C4-2B (cell line): ENCODE data around the gene PRSS1.
"Not testable (repeated sequence)": the region's sequence is repeated elsewhere in the genome, so short reads cannot be mapped to it uniquely, and the experiment has no call there.

Source experiments
- ZFX ChIP-seq: fragments of 450-650 bp; IDR thresholded peaks from 2 replicates; pipeline ENCODE4 v1.6.1; 2017
- TF ChIP-seq, protein P1 (sequence below): fragments of 450-650 bp; conservative IDR thresholded peaks from 2 replicates; pipeline ENCODE4 v1.5.1; 2017; ENCODE audit warnings: mild to moderate bottlenecking

DNA sequence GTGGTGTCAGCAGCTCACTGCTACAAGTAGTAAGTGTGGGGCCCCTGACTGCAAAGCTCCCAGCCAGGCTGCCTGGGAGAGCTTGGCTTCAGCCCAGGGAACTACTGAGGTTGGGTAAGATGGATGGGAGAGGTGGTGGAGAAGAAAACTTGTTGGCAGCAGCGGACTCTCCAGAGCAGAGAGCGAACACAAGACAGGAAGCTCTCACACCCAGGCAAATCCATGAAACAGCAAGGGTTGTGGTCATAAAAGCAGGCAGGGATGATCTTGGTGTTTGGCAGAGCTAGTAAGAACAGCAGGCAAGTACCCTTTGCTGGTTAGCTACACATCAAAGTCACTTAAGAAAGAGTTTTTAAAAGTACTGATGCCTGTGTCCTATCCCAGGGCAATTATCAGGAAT lies 12.3 kb downstream of the PRSS1 start:
- TF ChIP-seq, protein P1, sequence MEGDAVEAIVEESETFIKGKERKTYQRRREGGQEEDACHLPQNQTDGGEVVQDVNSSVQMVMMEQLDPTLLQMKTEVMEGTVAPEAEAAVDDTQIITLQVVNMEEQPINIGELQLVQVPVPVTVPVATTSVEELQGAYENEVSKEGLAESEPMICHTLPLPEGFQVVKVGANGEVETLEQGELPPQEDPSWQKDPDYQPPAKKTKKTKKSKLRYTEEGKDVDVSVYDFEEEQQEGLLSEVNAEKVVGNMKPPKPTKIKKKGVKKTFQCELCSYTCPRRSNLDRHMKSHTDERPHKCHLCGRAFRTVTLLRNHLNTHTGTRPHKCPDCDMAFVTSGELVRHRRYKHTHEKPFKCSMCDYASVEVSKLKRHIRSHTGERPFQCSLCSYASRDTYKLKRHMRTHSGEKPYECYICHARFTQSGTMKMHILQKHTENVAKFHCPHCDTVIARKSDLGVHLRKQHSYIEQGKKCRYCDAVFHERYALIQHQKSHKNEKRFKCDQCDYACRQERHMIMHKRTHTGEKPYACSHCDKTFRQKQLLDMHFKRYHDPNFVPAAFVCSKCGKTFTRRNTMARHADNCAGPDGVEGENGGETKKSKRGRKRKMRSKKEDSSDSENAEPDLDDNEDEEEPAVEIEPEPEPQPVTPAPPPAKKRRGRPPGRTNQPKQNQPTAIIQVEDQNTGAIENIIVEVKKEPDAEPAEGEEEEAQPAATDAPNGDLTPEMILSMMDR = not testable (repeated sequence)
- TF ChIP-seq ZFX = not testable (repeated sequence)
